SK-N-SH (cell line): ENCODE measurements around the gene CCND2. TPM values are rescaled to one million over a fixed set of nuclear protein-coding genes. Genes with fewer than 3 reads are reported as not detected.

Experiments
- CTCF ChIA-PET: fragments of 300-600, 350-600 bp; formaldehyde crosslinking; extraction: SDS; loops from one replicate; lab custom pipeline; 2021; lab: Yijun Ruan, JAX
- POLR2A ChIA-PET: fragments of 350-600 bp; sonication (Branson Sonifier 250); formaldehyde crosslinking; extraction: SDS; loops from one replicate; lab custom pipeline; 2020; ENCODE audit warnings: antibody characterized with exemption, inconsistent platforms; lab: Yijun Ruan, JAX
- DNase-seq: peaks from one replicate; pipeline ENCODE4 v3.0.0; 2012
- H2AFZ ChIP-seq: fragments of 200-600 bp; sonication (generic); 2 replicates; pipeline ENCODE4 v1.8.1; 2016; ENCODE audit warnings: antibody characterized with exemption, mild to moderate bottlenecking, low read depth
- H3F3A ChIP-seq: fragments of 200-600 bp; sonication (generic); replicated peaks from 2 replicates; pipeline ENCODE3; 2016; ENCODE audit warnings: antibody characterized with exemption, mild to moderate bottlenecking; ENCODE audit not compliant: insufficient read depth
- H3K27ac ChIP-seq, 2 experiments: fragments of 200-500 bp in 1 of 2; fragments of 200-600 bp in 1 of 2; sonication (Bioruptor generic) in 1 of 2; sonication (generic), shearing (Covaris generic) in 1 of 2; 2 replicates each; pipeline versions ENCODE4 v1.5.1 to v1.6.1; 2014 to 2016; ENCODE audit warnings: low read depth in 2 of 2, inconsistent platforms in 1 of 2, low read length in 1 of 2, mild to moderate bottlenecking in 1 of 2, mixed read lengths in 1 of 2
- H3K27me3 ChIP-seq: fragments of 200-600 bp; sonication (generic), shearing (Covaris generic); 2 replicates; pipeline ENCODE4 v1.6.1; 2016; ENCODE audit warnings: mixed run types; ENCODE audit not compliant: insufficient read depth
- H3K36me3 ChIP-seq, 2 experiments: fragments of 200-500 bp in 1 of 2; fragments of 200-600 bp in 1 of 2; sonication (Bioruptor generic) in 1 of 2; sonication (generic) in 1 of 2; replicated peaks in 1 of 2; 2 replicates each; pipeline versions ENCODE3 to v1.5.1; 2014 to 2016; ENCODE audit warnings: low read length in 1 of 2, mild to moderate bottlenecking in 1 of 2; ENCODE audit not compliant: insufficient read depth in 2 of 2, control insufficient read depth in 1 of 2
- H3K4me1 ChIP-seq, 2 experiments: fragments of 200-500 bp in 1 of 2; fragments of 200-600 bp in 1 of 2; sonication (Bioruptor generic) in 1 of 2; sonication (generic), shearing (Covaris generic) in 1 of 2; 2 replicates each; pipeline versions ENCODE4 v1.5.1 to v1.6.1; 2014 to 2016; ENCODE audit warnings: low read depth in 1 of 2, low read length in 1 of 2, mixed run types in 1 of 2; ENCODE audit not compliant: insufficient read depth in 2 of 2, control insufficient read depth in 1 of 2
- H3K4me2 ChIP-seq: fragments of 200-600 bp; sonication (generic), shearing (Covaris generic); 2 replicates; pipeline ENCODE4 v1.6.1; 2017; ENCODE audit warnings: mixed run types
- H3K4me3 ChIP-seq, 2 experiments: fragments of 200-500 bp in 1 of 2; fragments of 200-600 bp in 1 of 2; sonication (Bioruptor generic) in 1 of 2; sonication (generic), shearing (Covaris generic) in 1 of 2; 2 replicates each; pipeline versions ENCODE4 v1.5.1 to v1.8.1; 2014 to 2016; ENCODE audit warnings: low read depth in 2 of 2, inconsistent platforms in 1 of 2, low read length in 1 of 2, mild to moderate bottlenecking in 1 of 2, mixed read lengths in 1 of 2, moderate library complexity in 1 of 2
- H3K79me2 ChIP-seq: fragments of 200-600 bp; sonication (generic); 2 replicates; pipeline ENCODE4 v1.8.1; 2017; ENCODE audit warnings: mild to moderate bottlenecking; ENCODE audit not compliant: insufficient read depth
- H3K9ac ChIP-seq: fragments of 200-600 bp; sonication (generic); 2 replicates; pipeline ENCODE4 v1.6.1; 2017; ENCODE audit warnings: mixed run types
- H3K9me2 ChIP-seq: fragments of 200-600 bp; sonication (generic); 2 replicates; pipeline ENCODE4 v1.6.1; 2017; ENCODE audit warnings: mixed run types
- H3K9me3 ChIP-seq: fragments of 200-600 bp; sonication (generic); 2 replicates; pipeline ENCODE4 v1.6.1; 2017; ENCODE audit warnings: mixed run types, mild to moderate bottlenecking, moderate library complexity
- H4K20me1 ChIP-seq: fragments of 200-600 bp; sonication (generic); 2 replicates; pipeline ENCODE4 v1.6.1; 2017; ENCODE audit warnings: mild to moderate bottlenecking, mixed run types; ENCODE audit not compliant: insufficient read depth
- CHD2 ChIP-seq: fragments of 150-350 bp; IDR thresholded peaks from 2 replicates; pipeline ENCODE4 v1.6.1; 2018; ENCODE audit warnings: low read length; ENCODE audit not compliant: partially characterized antibody
- ELF1 ChIP-seq: IDR thresholded peaks from 2 replicates; pipeline ENCODE4 v1.4.0; 2012
- EP300 ChIP-seq, 2 experiments: IDR thresholded peaks; 2 replicates each; pipeline versions ENCODE4 v1.4.0 to v1.6.1; 2012; ENCODE audit warnings: borderline replicate concordance in 1 of 2, low read depth in 1 of 2, low read length in 1 of 2
- FOXM1 ChIP-seq: IDR thresholded peaks from 2 replicates; pipeline ENCODE4 v1.4.0; 2012; ENCODE audit warnings: low read depth, mild to moderate bottlenecking
- GABPA ChIP-seq: IDR thresholded peaks from 2 replicates; pipeline ENCODE4 v1.4.0; 2012; ENCODE audit warnings: low read depth, mild to moderate bottlenecking
- NFIC ChIP-seq: IDR thresholded peaks from 2 replicates; pipeline ENCODE4 v1.4.0; 2012; ENCODE audit warnings: borderline replicate concordance
- NRF1 ChIP-seq: IDR thresholded peaks from 2 replicates; pipeline ENCODE4 v1.6.1; 2012; ENCODE audit warnings: low read depth, mild to moderate bottlenecking, low read length
- POLR2AphosphoS5 ChIP-seq: IDR thresholded peaks from 2 replicates; pipeline ENCODE4 v1.6.1; 2012; ENCODE audit warnings: low read depth, low read length
- RAD21 ChIP-seq: IDR thresholded peaks from 2 replicates; pipeline ENCODE4 v1.6.1; 2012; ENCODE audit warnings: mild to moderate bottlenecking, low read length
- RCOR1 ChIP-seq: fragments of 150-350 bp; IDR thresholded peaks from 2 replicates; pipeline ENCODE4 v1.6.1; 2017; ENCODE audit warnings: antibody characterized with exemption, low read length
- RXRA ChIP-seq: IDR thresholded peaks from 2 replicates; pipeline ENCODE4 v1.4.0; 2012; ENCODE audit warnings: low read depth, mild to moderate bottlenecking, borderline replicate concordance
- SIN3A ChIP-seq: IDR thresholded peaks from 2 replicates; pipeline ENCODE4 v1.6.1; 2012; ENCODE audit warnings: low read depth, mild to moderate bottlenecking, low read length, moderate library complexity, borderline replicate concordance
- SMC3 ChIP-seq: IDR thresholded peaks from 2 replicates; pipeline ENCODE4 v1.6.1; 2012; ENCODE audit warnings: low read depth, low read length, improper control_type of control experiment
- TCF12 ChIP-seq: IDR thresholded peaks from 2 replicates; pipeline ENCODE4 v1.4.0; 2012
- YY1 ChIP-seq: IDR thresholded peaks from 2 replicates; pipeline ENCODE4 v1.4.0; 2012; ENCODE audit warnings: low read depth, mild to moderate bottlenecking
- WGBS: methylation state at CpG from one replicate; pipeline ENCODE4 v1.1.6; 2017; ENCODE audit warnings: low lambda C conversion rate; 5-methylcytosine and 5-hydroxymethylcytosine counted together
- polyA plus RNA-seq, 3 experiments: library from polyadenylated mRNA; depleted of rRNA; stranded (reverse); fragments of >200 nt; gene quantifications; 2 replicates each; pipeline ENCODE4 v1.2.3, GENCODE V29; 2012
- TF ChIP-seq, protein P1 (sequence below): IDR thresholded peaks from 2 replicates; pipeline ENCODE4; 2012
- TF ChIP-seq, protein P2 (sequence below): IDR thresholded peaks from 2 replicates; pipeline ENCODE4 v1.4.0; 2012; ENCODE audit warnings: low read depth, borderline replicate concordance
- TF ChIP-seq, protein P3 (sequence below): IDR thresholded peaks from 2 replicates; pipeline ENCODE4 v1.4.0; 2012; ENCODE audit warnings: low read depth
- TF ChIP-seq, protein P4 (sequence below): fragments of 150-350 bp; IDR thresholded peaks from 2 replicates; pipeline ENCODE4 v1.6.1; 2016; ENCODE audit warnings: mild to moderate bottlenecking, low read depth, low read length
- TF ChIP-seq, protein P5 (sequence below): IDR thresholded peaks from 2 replicates; pipeline ENCODE4 v1.4.0; 2012; ENCODE audit warnings: low read depth, borderline replicate concordance
- TF ChIP-seq, protein P6 (sequence below): IDR thresholded peaks from 2 replicates; pipeline ENCODE4 v1.6.1; 2012; ENCODE audit warnings: mild to moderate bottlenecking, low read depth, low read length, moderate library complexity

CCND2 gene
- polyA plus RNA-seq, 1 of the 3 experiments (the other 2 are of a cell fraction) = not detected

DNA sequence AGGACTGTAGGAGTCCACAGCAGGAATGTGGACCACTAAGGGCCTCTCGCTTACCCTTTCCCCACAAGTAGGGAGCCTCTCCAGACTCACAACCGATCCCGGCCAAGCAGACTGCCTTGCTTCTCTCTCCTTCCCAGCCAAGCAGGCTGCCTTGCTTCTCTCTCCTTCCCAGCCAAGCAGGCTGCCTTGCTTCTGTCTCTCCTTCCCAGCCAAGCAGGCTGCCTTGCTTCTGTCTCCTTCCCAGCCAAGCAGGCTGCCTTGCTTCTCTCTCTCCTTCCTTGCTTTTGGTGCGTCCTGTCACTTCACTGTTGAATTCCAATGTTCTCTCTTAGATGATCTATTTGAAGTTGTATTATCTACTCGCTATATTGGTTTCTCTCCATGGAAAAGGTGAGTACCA lies 32.6 kb upstream of the CCND2 start (continued):
- TF ChIP-seq TCF12 (no peak), EP300 (IDR thresholded peaks at IDR 0.05; ENCODE audit: borderline replicate concordance in 1 of 2, low read depth in 1 of 2, low read length in 1 of 2) (no peak)

DNA sequence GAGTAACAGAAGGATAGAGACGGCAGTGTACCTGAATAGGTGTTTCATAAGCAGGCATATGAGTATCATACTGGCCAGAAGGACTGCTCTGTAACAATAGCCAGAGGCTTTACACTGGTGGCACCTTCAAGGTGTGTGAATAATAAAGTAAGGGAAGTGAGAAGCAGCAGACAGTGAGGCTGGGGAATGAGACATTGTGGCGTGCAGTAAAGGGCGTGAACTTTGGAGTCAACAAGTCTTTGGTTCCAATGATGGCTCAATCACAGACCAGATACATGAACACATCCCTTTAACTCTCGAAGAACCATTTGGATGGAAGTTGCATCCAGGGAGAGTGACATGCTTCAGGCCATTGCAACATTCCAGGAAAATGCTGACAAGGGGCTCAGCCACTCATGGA lies 32.0 kb upstream of the CCND2 start:
- H3F3A ChIP-seq = no peaks in the 10 kb centered on the region
- H3K27me3 ChIP-seq = no peaks in the 10 kb centered on the region; the same call in 1 of the 2 replicates
- no peak overlapping the region for H3K4me3 ChIP-seq
- no peaks in the 10 kb centered on the region for H4K20me1 ChIP-seq
- H3K9me2 ChIP-seq = no peaks in the 10 kb centered on the region
- TF ChIP-seq, protein P1, sequence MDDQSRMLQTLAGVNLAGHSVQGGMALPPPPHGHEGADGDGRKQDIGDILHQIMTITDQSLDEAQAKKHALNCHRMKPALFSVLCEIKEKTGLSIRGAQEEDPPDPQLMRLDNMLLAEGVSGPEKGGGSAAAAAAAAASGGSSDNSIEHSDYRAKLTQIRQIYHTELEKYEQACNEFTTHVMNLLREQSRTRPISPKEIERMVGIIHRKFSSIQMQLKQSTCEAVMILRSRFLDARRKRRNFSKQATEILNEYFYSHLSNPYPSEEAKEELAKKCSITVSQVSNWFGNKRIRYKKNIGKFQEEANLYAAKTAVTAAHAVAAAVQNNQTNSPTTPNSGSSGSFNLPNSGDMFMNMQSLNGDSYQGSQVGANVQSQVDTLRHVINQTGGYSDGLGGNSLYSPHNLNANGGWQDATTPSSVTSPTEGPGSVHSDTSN = no peak
- TF ChIP-seq, protein P2, sequence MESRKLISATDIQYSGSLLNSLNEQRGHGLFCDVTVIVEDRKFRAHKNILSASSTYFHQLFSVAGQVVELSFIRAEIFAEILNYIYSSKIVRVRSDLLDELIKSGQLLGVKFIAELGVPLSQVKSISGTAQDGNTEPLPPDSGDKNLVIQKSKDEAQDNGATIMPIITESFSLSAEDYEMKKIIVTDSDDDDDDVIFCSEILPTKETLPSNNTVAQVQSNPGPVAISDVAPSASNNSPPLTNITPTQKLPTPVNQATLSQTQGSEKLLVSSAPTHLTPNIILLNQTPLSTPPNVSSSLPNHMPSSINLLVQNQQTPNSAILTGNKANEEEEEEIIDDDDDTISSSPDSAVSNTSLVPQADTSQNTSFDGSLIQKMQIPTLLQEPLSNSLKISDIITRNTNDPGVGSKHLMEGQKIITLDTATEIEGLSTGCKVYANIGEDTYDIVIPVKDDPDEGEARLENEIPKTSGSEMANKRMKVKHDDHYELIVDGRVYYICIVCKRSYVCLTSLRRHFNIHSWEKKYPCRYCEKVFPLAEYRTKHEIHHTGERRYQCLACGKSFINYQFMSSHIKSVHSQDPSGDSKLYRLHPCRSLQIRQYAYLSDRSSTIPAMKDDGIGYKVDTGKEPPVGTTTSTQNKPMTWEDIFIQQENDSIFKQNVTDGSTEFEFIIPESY = no peak
- TF ChIP-seq, protein P3, sequence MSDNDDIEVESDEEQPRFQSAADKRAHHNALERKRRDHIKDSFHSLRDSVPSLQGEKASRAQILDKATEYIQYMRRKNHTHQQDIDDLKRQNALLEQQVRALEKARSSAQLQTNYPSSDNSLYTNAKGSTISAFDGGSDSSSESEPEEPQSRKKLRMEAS = no peak
- TF ChIP-seq POLR2AphosphoS5 = no peak
- TF ChIP-seq RCOR1 = no peak
- TF ChIP-seq SMC3 = no peak
- no peak for TF ChIP-seq GABPA
- no peak for TF ChIP-seq ELF1
- no peak for TF ChIP-seq TCF12
- no peak for TF ChIP-seq RXRA
- TF ChIP-seq, protein P4, sequence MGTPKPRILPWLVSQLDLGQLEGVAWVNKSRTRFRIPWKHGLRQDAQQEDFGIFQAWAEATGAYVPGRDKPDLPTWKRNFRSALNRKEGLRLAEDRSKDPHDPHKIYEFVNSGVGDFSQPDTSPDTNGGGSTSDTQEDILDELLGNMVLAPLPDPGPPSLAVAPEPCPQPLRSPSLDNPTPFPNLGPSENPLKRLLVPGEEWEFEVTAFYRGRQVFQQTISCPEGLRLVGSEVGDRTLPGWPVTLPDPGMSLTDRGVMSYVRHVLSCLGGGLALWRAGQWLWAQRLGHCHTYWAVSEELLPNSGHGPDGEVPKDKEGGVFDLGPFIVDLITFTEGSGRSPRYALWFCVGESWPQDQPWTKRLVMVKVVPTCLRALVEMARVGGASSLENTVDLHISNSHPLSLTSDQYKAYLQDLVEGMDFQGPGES = no peak
- TF ChIP-seq SIN3A = no peak
- TF ChIP-seq NRF1 = no peak
- no peak for TF ChIP-seq YY1
- TF ChIP-seq FOXM1 = no peak
- TF ChIP-seq, protein P5, sequence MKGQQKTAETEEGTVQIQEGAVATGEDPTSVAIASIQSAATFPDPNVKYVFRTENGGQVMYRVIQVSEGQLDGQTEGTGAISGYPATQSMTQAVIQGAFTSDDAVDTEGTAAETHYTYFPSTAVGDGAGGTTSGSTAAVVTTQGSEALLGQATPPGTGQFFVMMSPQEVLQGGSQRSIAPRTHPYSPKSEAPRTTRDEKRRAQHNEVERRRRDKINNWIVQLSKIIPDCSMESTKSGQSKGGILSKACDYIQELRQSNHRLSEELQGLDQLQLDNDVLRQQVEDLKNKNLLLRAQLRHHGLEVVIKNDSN = no peak
- TF ChIP-seq, protein P6, sequence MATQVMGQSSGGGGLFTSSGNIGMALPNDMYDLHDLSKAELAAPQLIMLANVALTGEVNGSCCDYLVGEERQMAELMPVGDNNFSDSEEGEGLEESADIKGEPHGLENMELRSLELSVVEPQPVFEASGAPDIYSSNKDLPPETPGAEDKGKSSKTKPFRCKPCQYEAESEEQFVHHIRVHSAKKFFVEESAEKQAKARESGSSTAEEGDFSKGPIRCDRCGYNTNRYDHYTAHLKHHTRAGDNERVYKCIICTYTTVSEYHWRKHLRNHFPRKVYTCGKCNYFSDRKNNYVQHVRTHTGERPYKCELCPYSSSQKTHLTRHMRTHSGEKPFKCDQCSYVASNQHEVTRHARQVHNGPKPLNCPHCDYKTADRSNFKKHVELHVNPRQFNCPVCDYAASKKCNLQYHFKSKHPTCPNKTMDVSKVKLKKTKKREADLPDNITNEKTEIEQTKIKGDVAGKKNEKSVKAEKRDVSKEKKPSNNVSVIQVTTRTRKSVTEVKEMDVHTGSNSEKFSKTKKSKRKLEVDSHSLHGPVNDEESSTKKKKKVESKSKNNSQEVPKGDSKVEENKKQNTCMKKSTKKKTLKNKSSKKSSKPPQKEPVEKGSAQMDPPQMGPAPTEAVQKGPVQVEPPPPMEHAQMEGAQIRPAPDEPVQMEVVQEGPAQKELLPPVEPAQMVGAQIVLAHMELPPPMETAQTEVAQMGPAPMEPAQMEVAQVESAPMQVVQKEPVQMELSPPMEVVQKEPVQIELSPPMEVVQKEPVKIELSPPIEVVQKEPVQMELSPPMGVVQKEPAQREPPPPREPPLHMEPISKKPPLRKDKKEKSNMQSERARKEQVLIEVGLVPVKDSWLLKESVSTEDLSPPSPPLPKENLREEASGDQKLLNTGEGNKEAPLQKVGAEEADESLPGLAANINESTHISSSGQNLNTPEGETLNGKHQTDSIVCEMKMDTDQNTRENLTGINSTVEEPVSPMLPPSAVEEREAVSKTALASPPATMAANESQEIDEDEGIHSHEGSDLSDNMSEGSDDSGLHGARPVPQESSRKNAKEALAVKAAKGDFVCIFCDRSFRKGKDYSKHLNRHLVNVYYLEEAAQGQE = no peak
- no peak for TF ChIP-seq CHD2
- TF ChIP-seq NFIC = no peak
- no peak for TF ChIP-seq RAD21
- TF ChIP-seq, all 33 proteins: peak for 0
- Histone ChIP-seq H3K36me3 (no peaks in the 10 kb centered on the region), H3K9me3 (no peaks in the 10 kb centered on the region), H3K4me2 (no peak overlapping the region), H3K79me2 (no peaks in the 10 kb centered on the region), H3K9ac (no peak overlapping the region), H2AFZ (no peak overlapping the region), H3K4me1 (no peaks in the 10 kb centered on the region), H3K27ac (no peak overlapping the region)
- under 1% methylated on average over 4 of the region's 4 CpGs for WGBS
- ChIA-PET CTCF (interaction anchor here (0.6 kb wide), 1 partner anchor 1388 kb away, joined by 3 read pairs; no protein-coding TSS in a partner anchor), POLR2A (no interaction called here)
- DNase-seq = no peak
